Measurements from ENCODE around the gene IL4. TPM values are rescaled to one million over a fixed set of nuclear protein-coding genes. Genes with fewer than 3 reads are reported as not detected.
A peak's percentile ranks its signal among the peaks of the same experiment; 100 is the strongest.

IL4 gene
- total RNA-seq, 1 donor from 2014 or later: not detected

GRCh38 chr5:132708645-132709044, 34.9 kb downstream of the IL4 start:
- DNase-seq (ENCODE audit: low read depth): no peak
- Histone ChIP-seq H3K36me3 (ENCODE audit: control insufficient read depth, insufficient read depth, low read length) (no peaks in the 10 kb centered on the region), H3K4me3 (ENCODE audit: low read depth, low read length) (no peak overlapping the region), H3K27me3 (ENCODE audit: control insufficient read depth, insufficient read depth, low read length) (no peaks in the 10 kb centered on the region)
- peak; percentile 47 for FAIRE-seq
- TF ChIP-seq CTCF (IDR thresholded peaks at IDR 0.05; ENCODE audit: insufficient read depth, low read length, severe bottlenecking): no peak

- no peaks in the 10 kb centered on the region for H3K36me3 ChIP-seq (ENCODE audit: control insufficient read depth, insufficient read depth, low read length)
- no peak for FAIRE-seq
Measured at GRCh38 chr5:132714456-132715307, 40.9 kb downstream of the IL4 start.

GRCh38 chr5:132718544-132719312, 44.9 kb downstream of the IL4 start:
- Histone ChIP-seq H3K27me3 (ENCODE audit: control insufficient read depth, insufficient read depth, low read length) (no peaks in the 10 kb centered on the region), H3K36me3 (ENCODE audit: control insufficient read depth, insufficient read depth, low read length) (no peaks in the 10 kb centered on the region), H3K4me3 (ENCODE audit: low read depth, low read length) (no peak overlapping the region)
- DNase-seq (ENCODE audit: low read depth) (no peak), FAIRE-seq (peak; percentile 7)
- no peak for TF ChIP-seq CTCF (IDR thresholded peaks at IDR 0.05; ENCODE audit: insufficient read depth, low read length, severe bottlenecking)

More at GRCh38 chr5:132714456-132715307, 40.9 kb downstream of the IL4 start:
- Histone ChIP-seq H3K4me3 (ENCODE audit: low read depth, low read length) (no peak overlapping the region), H3K27me3 (ENCODE audit: control insufficient read depth, insufficient read depth, low read length) (no peaks in the 10 kb centered on the region)
- DNase-seq (ENCODE audit: low read depth): peak; percentile 20
- TF ChIP-seq CTCF (IDR thresholded peaks at IDR 0.05; ENCODE audit: insufficient read depth, low read length, severe bottlenecking): no peak

GRCh38 chr5:132725745-132726144, 52.0 kb downstream of the IL4 start:
- no peak for FAIRE-seq
- no peak for DNase-seq (ENCODE audit: low read depth)
- no peaks in the 10 kb centered on the region for H3K36me3 ChIP-seq (ENCODE audit: control insufficient read depth, insufficient read depth, low read length)
- H3K27me3 ChIP-seq (ENCODE audit: control insufficient read depth, insufficient read depth, low read length): no peaks in the 10 kb centered on the region
- no peak for TF ChIP-seq CTCF (IDR thresholded peaks at IDR 0.05; ENCODE audit: insufficient read depth, low read length, severe bottlenecking)
- no peak overlapping the region for H3K4me3 ChIP-seq (ENCODE audit: low read depth, low read length)

GRCh38 chr5:132729896-132730295, 56.1 kb downstream of the IL4 start:
- no peak for TF ChIP-seq CTCF (IDR thresholded peaks at IDR 0.05; ENCODE audit: insufficient read depth, low read length, severe bottlenecking)
- no peak for FAIRE-seq
- H3K4me3 ChIP-seq (ENCODE audit: low read depth, low read length): no peak overlapping the region

More at GRCh38 chr5:132729896-132730295, 56.1 kb downstream of the IL4 start:
- H3K27me3 ChIP-seq (ENCODE audit: control insufficient read depth, insufficient read depth, low read length): no peaks in the 10 kb centered on the region
- no peaks in the 10 kb centered on the region for H3K36me3 ChIP-seq (ENCODE audit: control insufficient read depth, insufficient read depth, low read length)
- DNase-seq (ENCODE audit: low read depth): no peak

Other genes starting within 250 kb of the IL4 start
- gene IRF1, start 183.2 kb upstream of the IL4 start, total RNA-seq: 2.9 and 7.4 TPM in 2 replicates
- gene IL5, start 130.5 kb upstream of the IL4 start, total RNA-seq: not detected in 2 replicates
- gene RAD50, start 117.0 kb upstream of the IL4 start, total RNA-seq: 29.2 and 35.6 TPM in 2 replicates
- gene IL13, start 15.8 kb upstream of the IL4 start, total RNA-seq: not detected in 2 replicates
- gene KIF3A, start 63.6 kb downstream of the IL4 start, total RNA-seq: 6.8 and 9.9 TPM in 2 replicates
- 0.26 TPM in 1 of 2 replicates, not detected in the other for gene CCNI2, start 73.4 kb downstream of the IL4 start, total RNA-seq
- 22.6 and 27.4 TPM in 2 replicates for gene SEPTIN8, start 103.2 kb downstream of the IL4 start, total RNA-seq
- not detected in 2 replicates for gene SOWAHA, start 139.3 kb downstream of the IL4 start, total RNA-seq
- 0.79 and 1.4 TPM in 2 replicates for gene SHROOM1, start 156.7 kb downstream of the IL4 start, total RNA-seq
- gene GDF9, start 192.5 kb downstream of the IL4 start, total RNA-seq: under 0.01 and 0.26 TPM in 2 replicates
- 78.2 and 127 TPM in 2 replicates for gene UQCRQ, start 192.7 kb downstream of the IL4 start, total RNA-seq
- gene LEAP2, start 199.7 kb downstream of the IL4 start, total RNA-seq: 0.13 and 0.53 TPM in 2 replicates